Measurements from ENCODE around the gene KCNE3.

The KCNE3 gene

DNA sequence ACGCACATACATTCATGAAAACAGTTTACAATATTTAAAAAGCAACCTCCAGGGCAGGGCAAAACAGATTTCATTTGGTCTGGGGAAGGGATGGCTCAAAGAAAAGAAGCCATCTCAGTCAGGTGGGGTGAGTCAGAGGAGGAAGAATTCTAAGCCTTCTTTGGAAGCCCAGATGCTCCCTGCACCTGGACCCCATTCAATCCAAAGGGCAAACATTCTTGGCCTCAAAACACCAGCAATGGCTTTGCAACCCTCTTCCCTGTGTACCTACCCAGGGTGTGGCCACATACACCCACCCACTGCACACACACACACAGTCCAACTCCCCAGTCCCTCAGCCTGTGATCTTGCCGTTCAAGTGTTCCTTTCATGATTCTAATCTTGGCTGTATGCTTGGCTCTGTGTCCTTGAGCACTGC lies 2.0 kb downstream of the KCNE3 start:
- no peak overlapping the region for H3K27ac ChIP-seq
- no peaks in the 10 kb centered on the region for H3K36me3 ChIP-seq
- H3K4me2 ChIP-seq: no peak overlapping the region
- no peak overlapping the region for H3K4me3 ChIP-seq
- no peak for TF ChIP-seq Cebpa-rat (IDR thresholded peaks at IDR 0.05)
- H3K4me1 ChIP-seq: peaks cover 11 to 61% (median 43%) of the 10 kb centered on the region in 10 experiments
- no peaks in the 10 kb centered on the region for H3K9me3 ChIP-seq (replicated peaks in 1 of 11)
- H3K27me3 ChIP-seq: no peaks in the 10 kb centered on the region
- H3K9ac ChIP-seq: no peak overlapping the region
- no peaks in the 10 kb centered on the region for H4K20me1 ChIP-seq

DNA sequence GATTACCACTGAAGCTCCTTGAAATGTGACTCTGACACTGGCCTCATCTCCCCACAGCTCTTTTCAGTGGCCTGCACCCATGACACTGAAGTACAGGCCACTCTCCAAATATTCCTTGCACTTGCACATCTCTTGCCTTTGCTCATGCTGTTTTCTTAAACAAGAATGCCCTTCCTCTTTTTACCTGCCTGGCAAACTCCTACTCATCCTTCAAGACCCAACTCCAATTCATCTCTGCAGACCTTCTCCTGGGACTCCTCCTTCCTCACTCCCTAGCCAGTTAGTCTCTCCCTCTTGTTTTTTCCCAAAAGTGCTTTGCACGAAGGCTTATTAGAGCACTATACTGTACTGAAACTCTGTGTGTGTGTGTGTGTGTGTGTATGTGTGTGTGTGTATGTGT lies 2.6 kb downstream of the KCNE3 start:
- no peak for TF ChIP-seq Cebpa-rat (IDR thresholded peaks at IDR 0.05)
- Histone ChIP-seq H4K20me1 (no peaks in the 10 kb centered on the region), H3K4me2 (peak overlapping the region in 2 of 11 experiments; percentile 6 to 90; a peak in 2 of 22 replicates), H3K36me3 (no peaks in the 10 kb centered on the region), H3K27ac (no peak overlapping the region), H3K27me3 (no peaks in the 10 kb centered on the region), H3K9me3 (replicated peaks in 1 of 11) (no peaks in the 10 kb centered on the region), H3K4me1 (peaks cover 11 to 67% (median 49%) of the 10 kb centered on the region in 10 experiments), H3K9ac (no peak overlapping the region), H3K4me3 (no peak overlapping the region)

DNA sequence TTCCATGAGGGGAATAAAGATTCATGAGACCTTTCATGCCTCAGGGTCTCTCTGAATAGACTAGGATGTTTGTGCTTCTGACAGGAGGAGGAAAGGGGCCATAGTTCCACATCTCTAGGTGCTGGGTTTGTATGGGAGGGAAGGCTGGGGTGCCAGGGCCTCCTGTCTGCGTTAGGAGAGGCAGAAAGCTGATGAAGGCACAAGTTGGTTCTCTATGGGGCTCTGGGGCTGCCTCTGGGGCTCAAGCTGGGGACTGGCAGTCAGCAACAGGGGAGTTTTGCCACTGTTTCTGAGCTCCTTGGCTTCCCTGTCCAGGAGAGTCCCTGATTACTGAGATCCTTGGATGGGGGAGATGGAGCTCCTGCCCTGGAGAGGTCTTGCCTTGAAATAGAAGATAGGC lies 4.1 kb downstream of the KCNE3 start:
- no peaks in the 10 kb centered on the region for H3K27me3 ChIP-seq
- peak overlapping the region in 7 of 11 experiments; percentile 15 to 93 (median 89); a peak in 14 of 22 replicates for H3K27ac ChIP-seq

DNA sequence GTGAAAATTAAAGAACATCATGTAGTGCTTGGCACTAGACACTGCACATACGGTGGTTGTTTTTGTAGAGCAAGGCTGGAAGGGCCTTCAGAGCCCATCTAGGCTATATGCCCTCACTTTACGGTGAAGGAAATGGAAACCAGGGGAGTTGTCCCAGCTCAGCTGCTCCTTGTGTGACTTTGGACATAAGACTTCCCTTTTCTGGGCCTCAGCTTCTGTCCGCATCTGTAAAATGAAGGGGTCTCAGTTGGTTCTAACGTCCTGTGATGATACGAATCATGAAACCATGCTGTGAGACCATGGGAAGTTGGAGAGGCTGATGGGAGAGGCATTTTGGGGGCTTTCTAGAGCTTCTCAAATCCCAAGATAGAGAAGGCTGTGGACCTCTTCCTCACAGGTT lies 4.7 kb downstream of the KCNE3 start:
- Histone ChIP-seq H3K9ac (peak overlapping the region in 6 of 11 experiments; percentile 71 to 91 (median 84); a peak in 11 of 22 replicates), H3K27ac (peak overlapping the region in 9 of 11 experiments; percentile 34 to 93 (median 78); a peak in 17 of 22 replicates), H3K27me3 (no peaks in the 10 kb centered on the region), H3K9me3 (replicated peaks in 1 of 11) (no peaks in the 10 kb centered on the region), H3K4me2 (peak overlapping the region in 8 of 11 experiments; percentile 54 to 99 (median 88); a peak in 15 of 22 replicates), H3K4me3 (peak overlapping the region in 3 of 10 experiments; percentile 63 to 71 (median 70); a peak in 4 of 20 replicates), H4K20me1 (peaks cover 0 to 13% (median 0%) of the 10 kb centered on the region in 11 experiments; a peak in 3 of 22 replicates), H3K36me3 (peaks cover 0 to 13% (median 0%) of the 10 kb centered on the region in 11 experiments; a peak in 9 of 22 replicates), H3K4me1 (peaks cover 0 to 76% (median 47%) of the 10 kb centered on the region in 10 experiments; a peak in 17 of 20 replicates)
- TF ChIP-seq Cebpa-rat (IDR thresholded peaks at IDR 0.05): no peak

More for the DNA sequence above, 4.1 kb downstream of the KCNE3 start:
- Histone ChIP-seq H3K9me3 (replicated peaks in 1 of 11) (no peaks in the 10 kb centered on the region), H3K9ac (peak overlapping the region in 2 of 11 experiments; percentile 83 to 91; a peak in 3 of 22 replicates), H4K20me1 (peaks cover 0 to 7% (median 0%) of the 10 kb centered on the region in 11 experiments; a peak in 2 of 22 replicates), H3K36me3 (peaks cover 0 to 8% (median 0%) of the 10 kb centered on the region in 11 experiments; a peak in 9 of 22 replicates), H3K4me1 (peaks cover 1 to 73% (median 47%) of the 10 kb centered on the region in 10 experiments; a peak in 19 of 20 replicates), H3K4me3 (no peak overlapping the region), H3K4me2 (peak overlapping the region in 6 of 11 experiments; percentile 78 to 99 (median 90); a peak in 10 of 22 replicates)
- no peak for TF ChIP-seq Cebpa-rat (IDR thresholded peaks at IDR 0.05)

DNA sequence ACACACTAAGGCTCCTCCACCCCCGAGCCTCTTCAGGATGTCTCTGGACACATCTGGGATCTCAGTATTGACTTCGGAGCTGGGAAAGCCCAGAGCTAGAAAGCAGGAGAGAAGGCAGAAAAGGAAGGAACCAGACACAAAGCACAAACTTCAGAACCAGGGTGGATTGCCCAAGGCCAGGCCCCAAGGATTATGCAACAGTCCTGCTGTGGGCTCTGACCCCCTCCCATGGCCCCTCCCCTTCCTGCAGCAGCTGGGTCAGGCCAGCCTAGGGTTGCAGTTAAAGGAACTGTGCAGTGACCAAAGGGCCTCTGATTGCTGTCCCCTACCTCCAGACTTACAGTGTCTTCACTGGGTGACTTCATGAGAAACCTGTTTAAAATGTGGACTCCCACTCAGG lies 5.3 kb downstream of the KCNE3 start:
- Histone ChIP-seq H3K4me1 (peaks cover 0 to 83% (median 47%) of the 10 kb centered on the region in 10 experiments; a peak in 17 of 20 replicates), H3K4me3 (peak overlapping the region in 7 of 10 experiments; percentile 32 to 71 (median 62); a peak in 13 of 20 replicates), H3K27ac (peak overlapping the region in 10 of 11 experiments; percentile 48 to 93 (median 76); a peak in 19 of 22 replicates), H3K4me2 (peak overlapping the region in 10 of 11 experiments; percentile 2 to 99 (median 82); a peak in 19 of 22 replicates), H3K9me3 (replicated peaks in 1 of 11) (no peaks in the 10 kb centered on the region), H3K27me3 (no peaks in the 10 kb centered on the region), H3K36me3 (peaks cover 0 to 20% (median 0%) of the 10 kb centered on the region in 11 experiments; a peak in 9 of 22 replicates), H4K20me1 (peaks cover 0 to 19% (median 0%) of the 10 kb centered on the region in 11 experiments; a peak in 4 of 22 replicates), H3K9ac (peak overlapping the region in 9 of 11 experiments; percentile 23 to 91 (median 83); a peak in 15 of 22 replicates)
- peak in 9 of 11 experiments; percentile 47 to 97 (median 90); a peak in 17 of 22 replicates for TF ChIP-seq Cebpa-rat (IDR thresholded peaks at IDR 0.05)

DNA sequence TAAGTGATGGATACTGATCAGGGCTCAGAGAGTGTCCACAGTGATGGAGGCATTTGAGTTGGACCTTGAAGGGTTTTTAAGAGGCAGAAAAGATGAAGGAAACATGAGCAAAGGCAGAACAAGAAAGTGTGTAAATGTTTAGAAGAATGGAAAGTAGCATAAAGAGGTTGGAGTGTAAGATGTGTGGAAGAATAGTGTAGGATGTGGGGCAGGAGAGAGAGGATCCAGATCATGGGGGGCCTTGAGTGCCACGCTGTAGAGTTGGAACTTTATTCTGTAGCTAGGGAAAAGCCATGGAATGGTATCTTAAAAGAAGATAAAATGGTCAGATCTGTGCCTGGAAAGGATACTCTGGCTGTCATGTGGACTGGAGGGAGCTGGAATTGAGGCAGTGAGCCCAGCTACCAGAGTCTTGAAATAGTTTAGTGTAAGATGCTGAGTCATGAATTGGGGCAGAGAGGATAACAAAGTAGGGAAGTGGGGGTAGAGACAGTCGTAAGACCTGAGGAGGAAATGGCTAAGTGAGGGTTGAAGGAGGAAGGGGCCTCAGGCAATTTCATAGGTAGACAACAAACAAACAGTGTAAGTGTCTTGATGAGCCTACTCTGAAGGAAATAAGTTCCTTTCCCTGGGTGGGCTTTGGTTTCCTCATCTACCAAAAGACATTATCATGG lies 6.7 kb downstream of the KCNE3 start:
- Histone ChIP-seq H3K36me3 (peaks cover 0 to 31% (median 0%) of the 10 kb centered on the region in 11 experiments; a peak in 9 of 22 replicates), H3K27ac (peak overlapping the region in 10 of 11 experiments; percentile 11 to 93 (median 76); a peak in 20 of 22 replicates), H4K20me1 (peaks cover 0 to 27% (median 0%) of the 10 kb centered on the region in 11 experiments; a peak in 4 of 22 replicates), H3K4me3 (peak overlapping the region in 7 of 10 experiments; percentile 1 to 71 (median 62); a peak in 12 of 20 replicates), H3K4me2 (peak overlapping the region in 9 of 11 experiments; percentile 41 to 99 (median 85); a peak in 16 of 22 replicates), H3K9me3 (replicated peaks in 1 of 11) (no peaks in the 10 kb centered on the region), H3K27me3 (no peaks in the 10 kb centered on the region), H3K4me1 (peaks cover 0 to 90% (median 47%) of the 10 kb centered on the region in 10 experiments; a peak in 17 of 20 replicates), H3K9ac (peak overlapping the region in 8 of 11 experiments; percentile 44 to 91 (median 83); a peak in 14 of 22 replicates)
- TF ChIP-seq Cebpa-rat (IDR thresholded peaks at IDR 0.05): no peak

DNA sequence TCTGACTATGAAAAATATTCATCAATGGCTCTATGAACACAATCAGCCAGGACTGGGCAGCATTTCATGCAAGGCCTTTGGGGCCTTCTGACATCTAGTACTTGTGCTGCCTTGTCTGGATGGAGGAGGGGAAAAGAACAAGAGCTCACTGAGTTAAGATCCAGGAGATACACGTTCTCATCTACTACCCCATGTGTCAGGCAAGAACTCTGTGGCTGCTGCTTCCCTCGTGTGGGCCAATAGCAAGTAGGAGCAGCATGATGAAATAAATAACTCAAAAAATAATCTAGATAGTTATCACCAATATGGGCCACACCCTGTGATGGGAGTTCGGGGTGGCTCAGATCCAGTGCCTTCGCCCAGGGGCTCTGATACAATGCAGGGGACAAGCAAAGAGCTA lies 7.3 kb downstream of the KCNE3 start:
- H3K36me3 ChIP-seq: peaks cover 0 to 33% (median 0%) of the 10 kb centered on the region in 11 experiments; a peak in 9 of 22 replicates
- H4K20me1 ChIP-seq: peaks cover 0 to 30% (median 0%) of the 10 kb centered on the region in 11 experiments; a peak in 4 of 22 replicates
- H3K27ac ChIP-seq: peak overlapping the region in 10 of 11 experiments; percentile 11 to 93 (median 76); a peak in 15 of 22 replicates
- H3K9ac ChIP-seq: peak overlapping the region in 8 of 11 experiments; percentile 44 to 91 (median 83); a peak in 12 of 22 replicates
- H3K4me2 ChIP-seq: peak overlapping the region in 8 of 11 experiments; percentile 54 to 99 (median 88); a peak in 14 of 22 replicates
- peak overlapping the region in 6 of 10 experiments; percentile 51 to 71 (median 62); a peak in 11 of 20 replicates for H3K4me3 ChIP-seq
- H3K4me1 ChIP-seq: peaks cover 0 to 85% (median 47%) of the 10 kb centered on the region in 10 experiments; a peak in 17 of 20 replicates
- TF ChIP-seq Cebpa-rat (IDR thresholded peaks at IDR 0.05): no peak
- H3K27me3 ChIP-seq: no peaks in the 10 kb centered on the region
- no peaks in the 10 kb centered on the region for H3K9me3 ChIP-seq (replicated peaks in 1 of 11)

DNA sequence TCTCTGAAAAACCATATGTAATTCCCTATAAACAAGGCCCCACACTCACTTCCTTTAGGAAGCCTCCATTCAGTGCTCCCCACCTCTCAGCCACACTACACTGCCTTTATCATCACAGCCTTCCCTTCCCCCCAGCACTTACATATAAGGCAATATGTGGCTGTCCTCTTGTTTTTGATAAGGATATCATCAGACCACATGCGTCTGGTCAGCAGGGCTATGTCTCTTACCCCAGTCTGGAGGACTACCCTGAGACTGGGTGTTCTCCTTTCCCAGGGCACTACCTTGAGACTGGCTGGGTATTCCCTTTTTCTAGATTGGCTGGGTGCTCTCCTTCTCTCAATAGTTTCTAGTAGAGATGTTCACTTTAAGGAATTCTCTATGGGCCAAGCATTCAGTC lies 7.8 kb downstream of the KCNE3 start:
- Histone ChIP-seq H3K27ac (peak overlapping the region in 8 of 11 experiments; percentile 65 to 93 (median 84); a peak in 12 of 22 replicates), H3K4me3 (peak overlapping the region in 5 of 10 experiments; percentile 53 to 71 (median 63); a peak in 9 of 20 replicates), H3K4me1 (peaks cover 0 to 83% (median 47%) of the 10 kb centered on the region in 10 experiments; a peak in 17 of 20 replicates), H3K36me3 (peaks cover 0 to 33% (median 0%) of the 10 kb centered on the region in 11 experiments; a peak in 9 of 22 replicates), H3K27me3 (no peaks in the 10 kb centered on the region), H4K20me1 (peaks cover 0 to 35% (median 0%) of the 10 kb centered on the region in 11 experiments; a peak in 4 of 22 replicates), H3K9ac (peak overlapping the region in 5 of 11 experiments; percentile 83 to 91 (median 84); a peak in 7 of 22 replicates), H3K9me3 (replicated peaks in 1 of 11) (no peaks in the 10 kb centered on the region), H3K4me2 (peak overlapping the region in 6 of 11 experiments; percentile 78 to 99 (median 90); a peak in 12 of 22 replicates)
- no peak for TF ChIP-seq Cebpa-rat (IDR thresholded peaks at IDR 0.05)

Measured in BLaER1 treated with 17β-estradiol and CSF1 and Interleukin-3, amounts not matched to agents 10 nM and 100 nM (cell line).